Stomach (tissue), 9 donors: ENCODE results near the gene LAMTOR3. TPM values are rescaled to one million over a fixed set of nuclear protein-coding genes. Genes with fewer than 3 reads are reported as not detected.

Experiments used
- DNase-seq, 2 donors: peaks; one replicate each; pipeline versions ENCODE4 v3.0.0 to v3.0.0-alpha.2; 2013 to 2019
- H3K27ac ChIP-seq, 5 donors: fragments of 200-600 bp in 4 of 5; sonication (generic) in 4 of 5; one replicate each; pipeline ENCODE4 v1.5.1; 2013 to 2019; ENCODE audit warnings: mild to moderate bottlenecking in 1 of 5, moderate library complexity in 1 of 5
- H3K27me3 ChIP-seq, 3 donors: fragments of 200-600 bp; sonication (generic); one replicate each; pipeline ENCODE4 v1.5.1; 2017 to 2019; ENCODE audit warnings: mixed run types in 1 of 3
- H3K36me3 ChIP-seq, 4 donors: fragments of 200-600 bp; sonication (generic); 1 replicate in 3 of 4; 2 replicates in 1 of 4; pipeline ENCODE4 v1.5.1; 2016 to 2019
- H3K4me1 ChIP-seq, 4 donors: fragments of 200-600 bp; sonication (generic); one replicate each; pipeline ENCODE4 v1.5.1; 2016 to 2019
- H3K4me3 ChIP-seq, 4 donors: fragments of 200-600 bp; sonication (generic) in 3 of 4; one replicate each; pipeline ENCODE4 v1.5.1; 2016 to 2019; ENCODE audit warnings: mild to moderate bottlenecking in 1 of 4
- H3K9me3 ChIP-seq, 4 donors: fragments of 200-600 bp; sonication (generic); one replicate each; pipeline ENCODE4 v1.5.1; 2016 to 2019
- EP300 ChIP-seq: sonication (generic); formaldehyde crosslinking; IDR thresholded peaks from one replicate; pipeline ENCODE4 v1.6.1; 2017; ENCODE audit warnings: antibody characterized with exemption
- POLR2A ChIP-seq, 4 donors: fragments of 450-650 bp; IDR thresholded peaks; one replicate each; pipeline ENCODE4 v1.6.1; 2016; ENCODE audit warnings: antibody characterized with exemption in 4 of 4, control low read depth in 2 of 4, mild to moderate bottlenecking in 1 of 4, moderate library complexity in 1 of 4
- POLR2AphosphoS5 ChIP-seq, 3 donors: sonication (generic); formaldehyde crosslinking; IDR thresholded peaks; one replicate each; pipeline ENCODE4 v1.6.1; 2016; ENCODE audit warnings: antibody characterized with exemption in 3 of 3
- WGBS, 5 donors: extraction: QIAGEN DNeasy Blood & Tissue Kit in 3 of 5; methylation state at CpG; one replicate each; pipeline versions ENCODE4 v1.1.5 to v1.1.7; 2013 to 2018; 5-methylcytosine and 5-hydroxymethylcytosine counted together
- intact Hi-C: fragments of 100-400 bp; cut with DNase I; formaldehyde crosslinking; loops from one replicate; pipeline ENCODE4 v1.15.1; 2023; ENCODE audit warnings: low total_unique reads
- polyA plus RNA-seq, 3 donors: library from polyadenylated mRNA; stranded (reverse); fragments of 200-250 nt; gene quantifications; one replicate each; pipeline ENCODE4 v1.2.3, GENCODE V29; 2013
- total RNA-seq, 5 donors: library from RNA; depleted of rRNA; stranded (reverse); fragments of >200 nt; gene quantifications; one replicate each; pipeline versions ENCODE4 v1.1.0 to v1.2.3, GENCODE V29; 2014 to 2016
- TF ChIP-seq, protein P1 (sequence below), 7 experiments: fragments of 450-650 bp in 4 of 7; fragments of 200-600 bp in 3 of 7; sonication (generic) in 3 of 7; IDR thresholded peaks; one replicate each; pipeline ENCODE4 v1.5.1; 2016 to 2019; ENCODE audit warnings: antibody characterized with exemption in 7 of 7, control low read depth in 2 of 7, mild to moderate bottlenecking in 1 of 7
- donor health status: healthy with polysubstance abuse.
- donor health status: Bipolar disorder and iron deficiency.
- donor health status: healthy.

Gene LAMTOR3
- total and polyA plus RNA-seq, 8 donors: 1.7 to 88.4 (median 40.0) TPM

DNA sequence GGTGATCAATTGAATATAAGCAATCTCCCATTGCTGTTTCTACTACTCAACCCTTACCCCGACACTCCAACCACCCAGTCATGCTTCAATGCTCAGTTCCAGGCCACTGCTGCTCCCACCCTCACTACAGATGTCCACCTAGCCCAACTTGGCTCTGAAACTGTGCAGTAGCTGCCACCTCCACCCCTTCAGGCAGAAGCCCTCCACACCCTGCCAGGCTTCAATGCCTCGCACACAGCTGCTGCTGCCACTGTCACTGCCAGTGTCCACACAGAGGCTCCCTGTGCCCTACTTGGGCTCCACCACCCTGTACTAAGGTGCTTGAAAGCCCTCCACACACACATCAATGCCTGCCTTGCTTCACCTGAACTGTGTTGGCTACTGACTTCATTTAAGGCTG is 34.6 kb downstream of the LAMTOR3 start:
- TF ChIP-seq EP300: no peak
- no peak for TF ChIP-seq POLR2AphosphoS5 (IDR thresholded peaks at IDR 0.05)
- TF ChIP-seq, protein P1, sequence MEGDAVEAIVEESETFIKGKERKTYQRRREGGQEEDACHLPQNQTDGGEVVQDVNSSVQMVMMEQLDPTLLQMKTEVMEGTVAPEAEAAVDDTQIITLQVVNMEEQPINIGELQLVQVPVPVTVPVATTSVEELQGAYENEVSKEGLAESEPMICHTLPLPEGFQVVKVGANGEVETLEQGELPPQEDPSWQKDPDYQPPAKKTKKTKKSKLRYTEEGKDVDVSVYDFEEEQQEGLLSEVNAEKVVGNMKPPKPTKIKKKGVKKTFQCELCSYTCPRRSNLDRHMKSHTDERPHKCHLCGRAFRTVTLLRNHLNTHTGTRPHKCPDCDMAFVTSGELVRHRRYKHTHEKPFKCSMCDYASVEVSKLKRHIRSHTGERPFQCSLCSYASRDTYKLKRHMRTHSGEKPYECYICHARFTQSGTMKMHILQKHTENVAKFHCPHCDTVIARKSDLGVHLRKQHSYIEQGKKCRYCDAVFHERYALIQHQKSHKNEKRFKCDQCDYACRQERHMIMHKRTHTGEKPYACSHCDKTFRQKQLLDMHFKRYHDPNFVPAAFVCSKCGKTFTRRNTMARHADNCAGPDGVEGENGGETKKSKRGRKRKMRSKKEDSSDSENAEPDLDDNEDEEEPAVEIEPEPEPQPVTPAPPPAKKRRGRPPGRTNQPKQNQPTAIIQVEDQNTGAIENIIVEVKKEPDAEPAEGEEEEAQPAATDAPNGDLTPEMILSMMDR (IDR thresholded peaks at IDR 0.05): no peak
- no peak for TF ChIP-seq POLR2A (IDR thresholded peaks at IDR 0.05)
- intact Hi-C loops: no loop called here
- H3K27me3 ChIP-seq: no peaks in the 10 kb centered on the region
- H3K4me1 ChIP-seq: no peaks in the 10 kb centered on the region
- H3K4me3 ChIP-seq: no peak overlapping the region
- H3K9me3 ChIP-seq: no peaks in the 10 kb centered on the region
- no peak for DNase-seq
- no peak overlapping the region for H3K27ac ChIP-seq
- H3K36me3 ChIP-seq: no peaks in the 10 kb centered on the region
- 69 to 89% (median 87%) methylated on average over 2 of the region's 2 CpGs for WGBS, 5 donors

DNA sequence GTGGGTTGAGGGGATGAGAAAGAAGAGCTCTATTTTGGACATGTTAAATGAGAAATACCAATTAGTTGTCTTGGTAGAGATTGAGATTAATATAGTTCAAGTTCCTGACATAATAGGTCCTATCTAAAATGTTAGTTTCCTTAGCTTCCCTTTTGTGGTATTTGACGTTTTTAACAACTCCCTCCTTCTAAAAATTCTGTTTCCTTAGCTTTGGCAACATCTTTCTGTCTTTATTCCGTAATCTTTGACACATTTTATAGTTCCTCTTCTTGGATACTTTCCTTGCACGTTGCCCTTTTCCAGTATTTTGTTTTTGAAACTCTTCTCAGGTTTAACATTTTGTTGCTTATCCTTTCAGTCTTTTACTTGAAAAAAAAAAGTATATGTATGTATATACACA is 36.9 kb downstream of the LAMTOR3 start:
- H3K27me3 ChIP-seq: no peaks in the 10 kb centered on the region
- H3K4me3 ChIP-seq: no peak overlapping the region
- DNase-seq: no peak
- no peaks in the 10 kb centered on the region for H3K36me3 ChIP-seq
- 55 to 65% (median 62%) methylated on average over 3 of the region's 3 CpGs for WGBS, 5 donors
- peak overlapping the region in 2 of 5 donors; percentile 36 to 72 for H3K27ac ChIP-seq
- no peaks in the 10 kb centered on the region for H3K9me3 ChIP-seq
- intact Hi-C loops: no loop called here
- H3K4me1 ChIP-seq: no peaks in the 10 kb centered on the region
- TF ChIP-seq EP300 (no peak), POLR2A (IDR thresholded peaks at IDR 0.05) (no peak), POLR2AphosphoS5 (IDR thresholded peaks at IDR 0.05) (no peak)
- TF ChIP-seq, protein P1 (IDR thresholded peaks at IDR 0.05): no peak

DNA sequence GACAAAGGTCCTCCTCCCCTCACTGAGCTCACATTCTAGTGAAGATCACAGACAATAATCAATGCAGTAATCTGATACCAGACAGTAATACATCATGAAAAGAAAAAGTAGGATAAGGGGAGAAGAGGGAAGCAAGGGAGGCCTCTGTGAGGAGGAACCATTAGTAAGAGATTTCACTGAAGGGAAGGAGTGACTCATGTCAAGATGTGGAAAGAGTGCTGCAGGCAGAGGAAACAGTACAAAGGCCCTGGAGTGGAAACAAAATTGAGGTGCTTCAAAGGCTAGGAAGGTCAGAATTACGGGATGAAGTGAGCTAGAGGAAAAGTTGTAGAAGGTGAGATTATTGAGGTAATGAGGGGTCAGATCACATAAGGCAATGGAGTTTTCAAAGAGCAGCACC is 38.1 kb downstream of the LAMTOR3 start:
- Histone ChIP-seq H3K4me3 (no peak overlapping the region), H3K4me1 (no peaks in the 10 kb centered on the region), H3K9me3 (no peaks in the 10 kb centered on the region), H3K36me3 (no peaks in the 10 kb centered on the region), H3K27ac (peak overlapping the region in 2 of 5 donors; percentile 36 to 72), H3K27me3 (no peaks in the 10 kb centered on the region)
- WGBS, 5 donors: 41 to 88% (median 73%) methylated on average over 1 of the region's 1 CpG
- TF ChIP-seq, protein P1 (IDR thresholded peaks at IDR 0.05): no peak
- TF ChIP-seq EP300: no peak
- intact Hi-C loops: no loop called here
- no peak for DNase-seq

DNA sequence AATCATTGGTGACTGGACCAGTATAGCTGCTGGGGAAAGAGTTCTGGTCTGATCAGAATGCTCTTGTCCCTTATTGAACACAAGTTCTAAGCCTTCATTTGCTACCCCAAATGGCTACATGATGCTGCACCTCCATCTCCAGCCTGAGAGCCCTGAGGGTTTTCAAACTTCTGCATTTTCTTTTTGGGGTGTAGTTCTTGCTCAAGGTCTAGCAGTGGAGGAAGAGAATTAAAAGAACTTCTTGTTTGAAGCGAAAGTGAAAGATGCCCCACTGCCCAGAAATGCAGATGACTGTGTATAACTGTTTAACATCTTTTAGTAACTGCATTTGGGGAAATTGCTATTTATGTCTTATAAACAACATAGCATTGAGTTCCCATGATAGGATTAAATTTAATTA is 38.5 kb downstream of the LAMTOR3 start:
- DNase-seq: peak in 1 of 2 donors; percentile 14
- H3K27ac ChIP-seq: peak overlapping the region in 2 of 5 donors; percentile 36 to 72
- H3K36me3 ChIP-seq: no peaks in the 10 kb centered on the region
- no peaks in the 10 kb centered on the region for H3K4me1 ChIP-seq
- intact Hi-C loops: no loop called here
- WGBS, 5 donors: 44 to 77% (median 68%) methylated on average over 1 of the region's 1 CpG
- TF ChIP-seq POLR2AphosphoS5 (IDR thresholded peaks at IDR 0.05) (no peak), EP300 (no peak), POLR2A (IDR thresholded peaks at IDR 0.05) (no peak)
- TF ChIP-seq, protein P1 (IDR thresholded peaks at IDR 0.05): no peak
- no peaks in the 10 kb centered on the region for H3K27me3 ChIP-seq
- no peaks in the 10 kb centered on the region for H3K9me3 ChIP-seq
- no peak overlapping the region for H3K4me3 ChIP-seq
